GM10266 (cell line): Measurements from ENCODE around the gene COL18A1.

Source experiments
- DNase-seq: peaks from one replicate; pipeline ENCODE4 v3.0.0; 2012; ENCODE audit errors: extremely low spot score
- CTCF ChIP-seq: IDR thresholded peaks from 2 replicates; pipeline ENCODE4 v1.5.1; 2012; ENCODE audit warnings: mild to moderate bottlenecking, low read depth; ENCODE audit not compliant: control insufficient read depth, insufficient read depth; ENCODE audit errors: missing control alignments

The COL18A1 gene

GRCh38 chr21:45403825-45404729 is 888 bp upstream of the COL18A1 start:
- DNase-seq, result no peak
- no peak for TF ChIP-seq CTCF

DNA sequence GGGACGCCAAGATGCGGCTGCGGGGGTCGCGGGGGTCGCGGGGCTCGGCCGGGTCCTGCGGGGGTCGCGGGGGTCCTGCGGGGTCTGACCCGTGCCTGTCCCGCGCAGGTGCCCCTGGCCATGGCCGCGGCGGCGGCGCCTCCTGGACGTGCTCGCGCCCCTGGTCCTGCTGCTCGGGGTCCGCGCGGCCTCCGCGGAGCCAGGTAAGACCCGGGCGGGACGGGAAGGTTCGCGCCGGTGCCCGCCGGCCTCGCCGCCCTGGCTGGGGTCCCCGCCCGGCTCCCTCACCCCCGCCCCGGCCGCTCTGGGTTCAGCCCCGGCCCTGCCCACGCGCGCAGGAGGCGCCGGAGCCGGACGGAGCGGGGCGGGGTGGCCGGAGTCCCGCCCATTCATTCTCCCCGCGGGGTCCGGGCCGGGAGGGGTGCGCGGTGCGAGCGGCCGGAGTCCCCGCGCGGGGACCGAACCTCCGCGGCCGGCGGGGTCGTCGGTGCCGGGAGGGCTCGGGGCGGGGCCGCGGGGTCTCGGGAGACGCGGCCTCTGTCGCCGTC is 380 bp downstream of the COL18A1 start:
- DNase-seq, result peak; percentile 65
- no peak for TF ChIP-seq CTCF

GRCh38 chr21:45405819-45406762 is 1.1 kb downstream of the COL18A1 start:
- no peak for TF ChIP-seq CTCF
- DNase-seq, result no peak

- no peak for TF ChIP-seq CTCF
- no peak for DNase-seq
These were observed 2.0 kb downstream of the COL18A1 start for GRCh38 chr21:45406801-45407628.

DNA sequence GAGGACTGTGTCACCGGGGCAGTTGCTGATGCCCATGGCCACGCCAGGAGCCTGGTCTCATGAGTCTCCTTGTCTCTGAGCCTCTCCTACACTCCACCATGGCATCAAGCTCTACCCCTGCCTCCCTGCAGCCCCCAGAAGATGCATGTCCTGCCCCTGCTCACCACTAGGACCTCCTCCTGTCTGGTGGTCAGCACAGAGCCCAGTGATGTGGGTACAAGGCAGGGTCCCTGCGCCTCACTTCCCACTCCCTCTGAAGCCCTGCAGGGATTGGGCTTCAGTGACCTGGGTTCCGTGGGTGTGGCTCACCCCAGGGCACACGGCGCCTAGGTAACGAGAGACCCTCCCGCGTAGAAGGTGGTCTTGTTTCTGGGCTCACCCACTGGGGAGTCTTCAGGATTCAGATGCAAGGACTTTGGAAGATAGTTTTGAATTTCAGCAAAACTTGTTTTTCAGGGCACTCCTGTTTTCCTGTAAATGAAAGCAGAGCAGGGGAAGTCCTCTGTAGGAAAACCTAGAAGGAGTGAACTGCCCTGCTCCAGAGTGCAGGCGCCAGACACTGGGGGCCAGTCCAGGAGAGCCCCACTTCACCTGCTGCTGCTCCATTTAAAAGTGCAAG is 2.8 kb downstream of the COL18A1 start:
- TF ChIP-seq CTCF, result no peak
- DNase-seq, result no peak

GRCh38 chr21:45408271-45408791 is 3.4 kb downstream of the COL18A1 start:
- DNase-seq, result no peak
- no peak for TF ChIP-seq CTCF
